NCI-H128 (cell line): ENCODE measurements around the gene MARS1.
"Not testable (repeated sequence)": the region's sequence is repeated elsewhere in the genome, so short reads cannot be mapped to it uniquely, and the experiment has no call there.

Source experiments
- DNase-seq: peaks from one replicate; lab custom pipeline; 2025; ENCODE audit not compliant: unreplicated experiment; lab: John Stamatoyannopoulos, UW

The MARS1 gene

DNA sequence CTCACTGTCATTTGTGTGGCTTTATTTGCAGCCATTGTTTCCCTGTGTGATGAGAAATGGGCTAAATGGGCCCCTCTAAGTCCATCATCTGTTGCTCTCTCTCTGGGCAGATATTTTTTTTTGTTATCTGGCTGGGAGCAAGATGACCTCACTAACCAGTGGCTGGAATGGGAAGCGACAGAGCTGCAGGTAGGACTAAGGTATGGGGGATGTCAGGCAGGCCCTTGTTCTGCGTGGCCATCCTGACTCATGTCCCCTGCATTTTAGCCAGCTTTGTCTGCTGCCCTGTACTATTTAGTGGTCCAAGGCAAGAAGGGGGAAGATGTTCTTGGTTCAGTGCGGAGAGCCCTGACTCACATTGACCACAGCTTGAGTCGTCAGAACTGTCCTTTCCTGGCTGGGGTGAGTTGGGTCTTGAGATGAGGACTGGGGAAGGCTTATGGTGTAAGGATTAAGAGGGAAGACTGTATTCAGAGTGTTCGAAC, 1.3 kb downstream of the MARS1 start:
- DNase-seq: no peak

DNA sequence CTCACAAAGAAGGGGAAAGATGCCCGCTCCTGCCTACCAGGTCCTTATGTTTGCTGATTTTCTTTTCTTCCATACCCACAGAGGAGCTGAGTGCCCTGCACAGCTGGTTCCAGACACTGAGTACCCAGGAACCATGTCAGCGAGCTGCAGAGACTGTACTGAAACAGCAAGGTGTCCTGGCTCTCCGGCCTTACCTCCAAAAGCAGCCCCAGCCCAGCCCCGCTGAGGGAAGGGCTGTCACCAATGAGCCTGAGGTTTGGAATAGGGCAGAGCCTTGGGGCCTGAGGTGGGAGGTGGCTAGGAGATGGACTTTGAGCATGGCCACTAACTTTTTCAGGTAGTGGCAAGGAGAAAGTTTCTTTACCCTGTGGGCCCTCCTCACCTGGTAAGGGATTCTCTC, 2.3 kb downstream of the MARS1 start:
- DNase-seq: no peak

DNA sequence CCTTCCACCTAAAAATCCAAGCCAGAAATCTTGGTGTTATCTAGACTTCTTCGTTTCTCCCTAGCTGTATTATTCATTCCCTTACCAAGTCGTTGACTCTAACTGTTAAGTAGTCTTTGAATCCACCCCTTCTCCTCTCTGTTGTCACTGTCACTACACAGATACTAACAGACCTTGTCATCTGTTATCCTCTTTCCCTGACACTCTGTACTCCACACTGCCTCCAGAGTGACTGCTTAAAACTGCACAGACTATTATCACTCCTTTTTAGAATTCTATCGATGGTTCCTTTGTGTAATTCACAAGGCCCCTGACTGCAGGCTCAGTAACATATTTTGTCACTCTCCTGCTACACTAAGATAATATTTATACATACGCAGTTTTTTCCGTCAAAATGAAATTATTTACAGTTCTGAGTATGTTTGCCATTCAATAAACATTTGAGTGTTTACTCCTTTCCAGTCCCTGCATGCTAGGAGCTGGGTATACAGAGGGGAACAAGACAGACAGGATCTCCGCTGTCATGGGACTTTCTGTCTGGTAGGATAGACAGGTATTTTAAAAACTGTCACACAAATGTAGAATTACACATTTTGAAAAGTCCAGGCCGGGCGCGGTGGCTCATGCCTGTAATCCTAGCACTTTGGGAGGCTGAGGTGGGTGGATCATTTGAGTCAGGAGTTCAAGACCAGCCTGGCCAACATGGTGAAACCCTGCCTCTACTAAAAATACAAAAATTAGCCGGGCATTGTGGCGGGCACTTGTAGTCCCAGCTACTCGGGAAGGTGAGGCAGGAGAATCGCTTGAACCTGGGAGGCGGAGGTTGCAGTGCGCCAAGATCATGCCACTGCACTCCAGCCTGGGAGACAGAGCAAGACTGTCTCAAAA, 3.8 kb downstream of the MARS1 start:
- DNase-seq: no peak

DNA sequence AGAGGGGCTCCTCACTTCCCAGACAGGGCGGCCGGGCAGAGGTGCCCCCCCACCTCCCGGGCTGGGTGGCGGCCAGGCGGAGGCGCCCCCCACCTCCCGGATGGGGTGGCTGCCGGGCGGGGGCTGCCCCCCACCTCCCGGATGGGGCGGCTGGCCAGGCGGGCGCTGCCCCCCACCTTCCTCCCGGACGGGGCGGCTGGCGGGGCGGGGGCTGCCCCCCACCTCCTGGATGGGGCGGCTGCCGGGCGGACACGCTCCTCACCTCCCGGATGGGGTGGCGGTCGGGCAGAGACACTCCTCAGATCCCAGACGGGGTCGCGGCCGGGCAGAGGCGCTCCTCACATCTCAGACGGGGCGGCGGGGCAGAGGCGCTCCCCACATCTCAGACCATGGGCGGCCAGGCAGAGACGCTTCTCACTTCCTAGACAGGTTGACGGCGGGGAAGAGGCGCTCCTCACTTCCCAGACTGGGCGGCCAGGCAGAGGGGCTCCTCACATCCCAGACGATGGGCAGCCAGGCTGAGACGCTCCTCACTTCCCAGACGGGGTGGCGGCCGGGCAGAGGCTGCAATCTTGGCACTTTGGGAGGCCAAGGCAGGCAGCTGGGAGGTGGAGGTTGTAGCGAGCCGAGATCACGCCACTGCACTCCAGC, 7.3 kb downstream of the MARS1 start:
- not testable (repeated sequence) for DNase-seq

DNA sequence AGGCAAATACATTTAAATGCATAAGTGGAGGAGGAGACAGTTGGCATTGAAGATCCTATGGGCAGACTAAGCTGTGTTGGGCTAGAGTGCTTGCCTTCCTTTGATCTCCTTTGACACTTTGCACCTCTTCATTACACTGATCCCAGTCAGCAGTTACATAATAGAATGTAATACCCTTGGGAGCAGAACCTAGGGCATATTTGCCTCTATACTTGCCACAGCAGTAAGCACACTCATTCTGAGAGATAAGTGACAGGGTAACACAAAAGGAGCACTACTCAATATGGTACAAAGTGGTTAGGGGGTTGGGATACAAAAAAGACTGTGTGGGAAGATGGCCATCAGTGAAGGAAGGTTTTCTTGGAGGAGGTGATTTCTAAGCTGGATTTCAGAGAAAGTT, 9.0 kb downstream of the MARS1 start:
- no peak for DNase-seq

DNA sequence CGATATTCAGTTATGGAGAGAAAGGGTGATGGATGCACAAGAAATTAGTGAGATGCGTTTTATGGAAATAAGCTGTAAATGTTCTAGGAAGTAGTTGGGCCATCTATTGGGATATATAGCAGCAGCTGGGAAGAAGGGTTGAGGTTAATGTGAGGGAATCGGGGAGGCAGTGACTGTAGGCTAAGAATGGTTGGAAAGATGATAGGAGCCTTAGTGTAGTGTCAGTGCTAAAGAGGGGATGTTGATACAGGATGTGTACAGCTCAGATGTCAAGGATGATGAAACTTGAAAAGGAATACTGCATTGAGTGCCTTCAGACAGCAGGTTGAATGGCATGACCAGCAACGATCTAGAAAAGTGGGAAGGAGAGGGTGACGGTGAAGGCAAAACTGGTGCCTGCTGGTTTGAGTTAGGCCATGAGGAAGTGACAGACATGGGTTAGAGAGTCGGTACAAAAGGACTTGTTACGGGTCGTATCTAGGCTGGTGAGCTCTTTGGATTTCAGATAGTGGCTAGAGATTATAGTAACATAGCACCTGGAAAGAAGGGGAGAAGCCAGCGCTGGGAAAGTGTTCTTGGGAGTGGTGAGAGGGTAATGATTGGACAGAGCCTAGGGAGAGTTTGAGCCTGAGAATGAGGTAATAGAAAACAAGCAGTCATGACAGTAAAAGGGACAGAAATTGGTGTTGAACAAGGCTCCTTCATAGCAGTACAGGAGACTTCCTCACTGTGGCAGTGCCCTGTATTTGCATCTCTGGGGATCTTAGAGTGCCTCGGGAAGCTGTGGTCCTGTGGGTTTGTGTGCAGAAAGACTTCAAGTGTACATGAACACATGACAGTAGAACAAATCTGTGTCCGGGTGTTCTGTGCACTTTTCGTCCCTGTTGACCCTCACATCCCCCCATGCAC, 9.6 kb downstream of the MARS1 start:
- DNase-seq: no peak

DNA sequence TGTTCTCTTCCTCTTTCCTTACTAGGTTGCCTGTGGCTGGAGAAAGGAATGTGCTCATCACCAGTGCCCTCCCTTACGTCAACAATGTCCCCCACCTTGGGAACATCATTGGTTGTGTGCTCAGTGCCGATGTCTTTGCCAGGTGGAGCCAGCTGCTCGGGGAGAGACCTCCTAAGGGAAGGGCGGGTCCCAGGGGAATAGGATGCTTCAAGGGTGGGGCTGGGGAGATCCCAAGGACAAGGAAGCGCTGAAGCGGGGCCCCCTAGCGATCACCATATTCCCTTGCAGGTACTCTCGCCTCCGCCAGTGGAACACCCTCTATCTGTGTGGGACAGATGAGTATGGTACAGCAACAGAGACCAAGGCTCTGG, 10.2 kb downstream of the MARS1 start:
- DNase-seq: no peak

DNA sequence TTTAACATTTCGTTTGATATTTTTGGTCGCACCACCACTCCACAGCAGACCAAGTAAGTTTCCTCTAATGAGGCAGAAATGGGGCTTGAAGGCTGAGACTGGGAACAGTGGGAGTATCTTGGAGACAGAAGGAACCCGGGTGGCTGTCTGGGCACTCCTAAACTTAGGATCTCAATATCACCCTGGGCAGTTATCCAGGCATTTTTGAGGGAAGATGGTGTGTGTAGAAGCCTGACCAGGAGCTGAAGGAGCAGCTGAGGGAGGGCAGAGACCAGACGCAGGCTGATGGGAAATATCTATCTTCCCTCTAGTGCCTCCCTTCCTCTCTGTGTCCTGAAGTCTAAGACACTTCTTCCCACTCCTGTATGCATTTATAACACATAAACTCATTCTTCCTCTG, 10.7 kb downstream of the MARS1 start:
- no peak for DNase-seq

DNA sequence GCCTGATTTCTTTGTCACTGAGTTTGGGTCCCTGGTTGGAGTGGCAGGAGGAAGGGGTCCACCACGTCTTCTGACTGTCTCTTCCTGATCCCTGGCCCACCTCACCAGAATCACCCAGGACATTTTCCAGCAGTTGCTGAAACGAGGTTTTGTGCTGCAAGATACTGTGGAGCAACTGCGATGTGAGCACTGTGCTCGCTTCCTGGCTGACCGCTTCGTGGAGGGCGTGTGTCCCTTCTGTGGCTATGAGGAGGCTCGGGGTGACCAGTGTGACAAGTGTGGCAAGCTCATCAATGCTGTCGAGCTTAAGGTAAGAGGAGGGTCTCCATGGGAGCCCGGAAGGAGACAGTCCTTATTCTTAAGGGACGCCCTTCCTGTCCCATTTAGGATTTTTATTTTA, 12.3 kb downstream of the MARS1 start:
- no peak for DNase-seq

DNA sequence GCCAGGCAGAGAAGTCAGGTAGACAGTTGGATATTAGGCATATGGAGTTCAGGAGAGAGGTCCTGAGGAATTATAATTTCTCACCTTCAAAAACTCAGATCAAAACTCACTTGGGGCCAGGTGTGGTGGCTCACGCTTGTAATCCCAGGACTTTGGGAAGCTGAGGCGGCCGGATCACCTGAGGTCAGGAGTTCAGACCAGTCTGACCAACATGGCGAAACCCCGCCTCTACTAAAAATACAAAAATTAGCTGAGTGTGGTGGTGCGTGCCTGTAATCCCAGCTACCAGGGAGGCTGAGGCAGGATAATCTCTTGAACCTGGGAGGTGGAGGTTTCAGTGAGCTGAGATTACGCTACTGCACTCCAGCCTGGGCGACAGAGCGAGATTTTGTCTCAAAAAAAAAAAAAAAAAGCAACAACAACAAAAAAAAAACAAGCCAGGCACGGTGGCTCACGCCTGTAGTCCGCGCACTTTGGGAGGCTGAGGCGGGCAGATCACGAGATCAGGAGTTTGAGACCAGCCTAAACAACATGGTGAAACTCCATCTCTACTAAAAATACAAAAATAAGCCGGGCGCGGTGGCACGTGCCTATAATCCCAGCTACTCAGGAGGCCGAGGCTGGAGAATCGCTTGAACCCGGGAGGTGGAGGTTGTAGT, 14.6 kb downstream of the MARS1 start:
- DNase-seq: not testable (repeated sequence)

DNA sequence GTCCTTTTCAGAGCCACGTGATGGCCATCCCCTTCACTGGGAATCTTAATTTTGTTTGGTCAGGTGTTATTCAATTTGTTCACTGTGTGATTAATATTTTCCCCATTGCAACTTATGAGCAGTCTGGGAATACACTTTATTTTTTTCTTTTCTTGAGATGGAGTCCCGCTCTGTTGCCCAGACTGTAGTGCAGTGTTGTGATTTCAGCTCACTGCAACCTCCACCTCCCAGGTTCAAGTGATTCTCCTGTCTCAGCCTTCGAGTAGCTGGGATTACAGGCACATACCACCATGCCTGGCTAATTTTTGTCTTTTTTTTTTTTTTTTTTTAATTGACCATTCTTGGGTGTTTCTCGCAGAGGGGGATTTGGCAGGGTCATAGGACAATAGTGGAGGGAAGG, 18.7 kb downstream of the MARS1 start:
- not testable (repeated sequence) for DNase-seq

DNA sequence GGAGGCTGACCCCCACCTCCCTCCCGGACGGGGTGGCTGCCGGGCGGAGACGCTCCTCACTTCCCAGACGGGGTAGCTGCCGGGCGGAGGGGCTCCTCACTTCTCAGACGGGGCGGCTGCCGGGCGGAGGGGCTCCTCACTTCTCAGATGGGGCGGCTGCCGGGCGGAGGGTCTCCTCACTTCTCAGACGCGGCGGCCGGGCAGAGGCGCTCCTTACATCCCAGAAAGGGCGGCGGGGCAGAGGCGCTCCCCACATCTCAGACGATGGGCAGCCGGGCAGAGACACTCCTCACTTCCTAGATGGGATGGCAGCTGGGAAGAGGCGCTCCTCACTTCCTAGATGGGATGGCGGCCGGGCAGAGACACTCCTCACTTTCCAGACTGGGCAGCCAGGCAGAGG, 19.9 kb downstream of the MARS1 start:
- DNase-seq: not testable (repeated sequence)

DNA sequence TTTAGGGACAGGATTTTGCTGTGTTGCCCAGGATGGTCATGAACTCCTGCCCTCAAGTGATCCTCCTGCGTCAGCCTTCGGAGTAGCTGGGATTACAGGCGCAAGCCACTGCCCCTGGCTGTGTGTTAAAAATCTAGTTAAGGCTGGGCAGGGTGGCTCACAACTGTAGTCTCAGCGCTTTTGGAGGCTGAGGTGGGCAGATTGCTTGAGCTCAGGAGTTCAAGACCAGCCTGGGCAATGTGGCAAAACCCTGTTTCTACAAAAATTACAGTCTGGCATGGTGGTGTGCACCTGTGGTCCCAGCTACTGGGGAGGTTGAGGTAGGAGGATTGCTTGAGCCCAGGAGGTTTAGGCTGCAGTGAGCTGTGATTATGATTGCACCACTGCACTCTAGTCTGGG, 23.3 kb downstream of the MARS1 start:
- DNase-seq: no peak

DNA sequence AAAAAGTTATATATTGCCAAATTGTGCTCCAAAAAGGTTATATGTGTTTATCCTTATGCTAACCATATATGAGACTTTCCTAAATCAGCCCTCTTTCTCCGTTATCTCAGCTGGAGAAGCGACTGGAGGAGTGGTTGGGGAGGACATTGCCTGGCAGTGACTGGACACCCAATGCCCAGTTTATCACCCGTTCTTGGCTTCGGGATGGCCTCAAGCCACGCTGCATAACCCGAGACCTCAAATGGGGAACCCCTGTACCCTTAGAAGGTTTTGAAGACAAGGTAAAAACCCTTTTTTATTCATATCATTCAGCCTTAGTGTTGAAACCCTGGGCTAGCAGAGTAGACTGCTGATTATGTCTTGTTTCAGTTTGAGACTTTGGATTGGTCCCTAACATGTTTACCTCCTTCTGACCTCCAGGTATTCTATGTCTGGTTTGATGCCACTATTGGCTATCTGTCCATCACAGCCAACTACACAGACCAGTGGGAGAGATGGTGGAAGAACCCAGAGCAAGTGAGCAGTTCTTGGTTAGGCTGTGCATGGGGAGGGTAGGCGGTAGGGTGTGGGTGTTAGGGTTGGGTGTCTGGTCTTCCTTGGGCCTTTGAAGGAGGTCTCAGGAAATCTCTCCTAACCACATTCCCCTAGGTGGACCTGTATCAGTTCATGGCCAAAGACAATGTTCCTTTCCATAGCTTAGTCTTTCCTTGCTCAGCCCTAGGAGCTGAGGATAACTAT, 23.9 kb downstream of the MARS1 start:
- no peak for DNase-seq

DNA sequence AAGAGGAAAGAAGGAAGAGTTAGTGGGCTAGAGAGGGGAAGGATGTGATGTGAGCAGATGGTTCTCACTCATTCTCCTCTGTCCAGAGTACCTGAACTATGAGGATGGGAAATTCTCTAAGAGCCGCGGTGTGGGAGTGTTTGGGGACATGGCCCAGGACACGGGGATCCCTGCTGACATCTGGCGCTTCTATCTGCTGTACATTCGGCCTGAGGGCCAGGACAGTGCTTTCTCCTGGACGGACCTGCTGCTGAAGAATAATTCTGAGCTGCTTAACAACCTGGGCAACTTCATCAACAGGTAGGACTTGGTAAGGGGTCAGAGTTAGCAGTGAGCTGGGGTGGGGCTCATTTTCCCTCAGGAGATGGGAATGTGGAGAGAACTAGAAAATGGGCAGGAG, 24.8 kb downstream of the MARS1 start:
- DNase-seq: no peak

DNA sequence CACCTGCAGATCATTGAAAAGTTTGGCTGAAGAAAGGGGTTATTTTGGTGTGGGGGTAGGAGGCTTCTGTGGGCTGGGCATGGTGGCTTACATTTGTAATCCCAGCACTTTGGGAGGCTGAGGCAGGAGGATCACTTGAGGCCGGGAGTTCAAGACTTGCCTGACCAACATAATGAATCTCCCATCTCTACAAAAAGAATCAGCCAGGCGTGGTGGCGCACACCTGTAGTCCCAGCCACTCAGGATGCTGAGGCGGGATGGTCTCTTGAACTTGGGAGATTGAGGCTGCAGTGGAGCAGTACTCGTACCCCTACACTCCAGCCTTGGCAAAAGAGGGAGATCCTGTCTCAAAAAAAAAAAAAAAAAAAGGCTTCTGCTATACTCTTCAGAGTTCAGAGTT, 25.4 kb downstream of the MARS1 start:
- DNase-seq: no peak

DNA sequence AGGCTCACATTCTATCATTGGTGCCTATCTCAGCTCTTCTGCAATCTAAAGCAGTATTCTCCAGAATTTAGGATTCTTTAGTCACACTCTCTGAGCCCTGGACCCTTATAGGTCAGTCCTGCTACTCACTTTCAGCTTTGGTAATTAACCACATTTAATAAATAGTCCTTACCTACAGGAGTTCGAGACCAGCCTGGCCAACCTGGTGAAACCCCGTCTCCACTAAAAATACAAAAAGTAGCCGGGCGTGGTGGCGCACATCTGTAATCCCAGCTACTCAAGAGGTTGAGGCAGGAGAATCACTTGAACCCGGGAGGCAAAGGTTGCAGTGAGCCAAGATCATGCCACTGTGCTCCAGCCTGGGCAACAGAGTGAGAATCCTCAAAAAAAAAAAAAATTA, 25.8 kb downstream of the MARS1 start:
- not testable (repeated sequence) for DNase-seq

DNA sequence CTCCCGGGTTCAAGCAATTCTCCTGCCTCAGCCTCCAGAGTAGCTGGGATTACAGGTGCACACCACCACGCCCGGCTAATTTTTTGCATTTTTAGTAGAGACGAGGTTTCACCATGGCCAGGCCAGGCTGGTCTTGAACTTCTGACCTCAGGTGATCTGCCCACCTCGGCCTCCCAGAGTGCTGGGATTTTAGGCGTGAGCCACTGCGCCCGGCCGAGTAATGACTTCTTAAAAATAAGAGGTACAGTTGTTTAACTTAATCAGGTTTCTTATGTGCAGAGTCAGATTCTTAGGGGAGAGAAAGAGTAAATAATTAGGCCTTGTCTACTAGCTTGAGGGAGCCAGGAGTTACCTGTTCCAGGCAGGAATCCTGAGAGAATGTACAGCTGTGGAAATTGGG, 26.4 kb downstream of the MARS1 start:
- not testable (repeated sequence) for DNase-seq

DNA sequence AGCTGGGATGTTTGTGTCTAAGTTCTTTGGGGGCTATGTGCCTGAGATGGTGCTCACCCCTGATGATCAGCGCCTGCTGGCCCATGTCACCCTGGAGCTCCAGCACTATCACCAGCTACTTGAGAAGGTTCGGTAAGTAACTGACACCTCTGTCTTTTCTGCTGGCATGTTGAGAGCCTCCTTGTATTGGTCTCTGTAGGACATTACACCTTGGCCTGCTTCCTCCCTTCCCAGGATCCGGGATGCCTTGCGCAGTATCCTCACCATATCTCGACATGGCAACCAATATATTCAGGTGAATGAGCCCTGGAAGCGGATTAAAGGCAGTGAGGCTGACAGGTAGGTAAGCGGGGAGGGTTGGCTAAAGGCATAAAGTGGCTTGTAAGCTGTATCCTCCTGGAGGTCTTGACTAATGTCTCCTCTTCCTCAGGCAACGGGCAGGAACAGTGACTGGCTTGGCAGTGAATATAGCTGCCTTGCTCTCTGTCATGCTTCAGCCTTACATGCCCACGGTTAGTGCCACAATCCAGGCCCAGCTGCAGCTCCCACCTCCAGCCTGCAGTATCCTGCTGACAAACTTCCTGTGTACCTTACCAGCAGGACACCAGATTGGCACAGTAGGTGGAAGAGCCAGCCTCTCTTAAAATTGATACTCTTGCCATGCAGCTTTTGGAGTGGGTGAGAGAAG, 27.0 kb downstream of the MARS1 start:
- no peak for DNase-seq
